ENCODE results near the gene ANGPTL8.

Gene ANGPTL8

DNA sequence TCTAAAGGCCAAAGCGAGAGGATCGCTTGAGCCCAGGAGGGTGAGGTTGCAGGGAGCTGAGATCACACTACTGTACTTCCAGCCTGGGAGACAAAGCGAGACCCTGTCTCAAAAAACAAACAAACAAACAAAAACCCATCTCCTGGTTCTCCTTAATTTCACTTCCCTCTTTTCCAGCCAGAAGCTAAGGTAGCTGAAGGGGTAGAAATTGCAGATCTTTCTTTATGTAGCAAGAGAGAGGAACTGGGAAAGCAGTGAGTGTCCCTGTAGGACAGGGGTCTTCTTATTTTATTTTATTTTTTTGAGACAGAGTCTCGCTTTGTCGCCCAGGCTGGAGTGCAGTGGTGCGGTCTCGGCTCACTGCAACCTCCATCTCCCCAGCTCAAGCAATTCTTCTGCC, 52.0 kb downstream of the ANGPTL8 start:
- no peak for DNase-seq (ENCODE audit: low spot score)
